ENCODE measurements around the gene TMEM269. TPM values are rescaled to one million over a fixed set of nuclear protein-coding genes. Genes with fewer than 3 reads are reported as not detected.

Gene TMEM269
- total RNA-seq, 1 donor: under 0.01 TPM

- Histone ChIP-seq H2AFZ (ENCODE audit: low read length) (no peak overlapping the region), H4K20me1 (ENCODE audit: insufficient read depth, low read length) (no peaks in the 10 kb centered on the region), H3K79me2 (ENCODE audit: insufficient read depth, low read length) (no peaks in the 10 kb centered on the region), H3K36me3 (ENCODE audit: insufficient read depth, low read length) (no peaks in the 10 kb centered on the region), H3K27me3 (ENCODE audit: insufficient read depth, low read length) (no peaks in the 10 kb centered on the region), H3K27ac (ENCODE audit: low read depth, low read length) (no peak overlapping the region), H3K4me1 (ENCODE audit: insufficient read depth, low read length) (no peaks in the 10 kb centered on the region), H3K9me3 (ENCODE audit: low read depth, low read length) (no peaks in the 10 kb centered on the region), H3K4me2 (ENCODE audit: insufficient read depth, low read length) (no peak overlapping the region), H3K4me3 (ENCODE audit: insufficient read depth, low read length) (no peak overlapping the region)
- peak; percentile 72 for DNase-seq (ENCODE audit: insufficient read length, low spot score, missing footprints)
- no peak for TF ChIP-seq CTCF (IDR thresholded peaks at IDR 0.05; ENCODE audit: extremely low read depth, low read depth, low read length)
These were observed 48.1 kb upstream of the TMEM269 start for GRCh38 chr1:42736571-42737200.

GRCh38 chr1:42737257-42737656, 47.5 kb upstream of the TMEM269 start:
- no peak for TF ChIP-seq CTCF (IDR thresholded peaks at IDR 0.05; ENCODE audit: extremely low read depth, low read depth, low read length)
- Histone ChIP-seq H3K27me3 (ENCODE audit: insufficient read depth, low read length) (no peaks in the 10 kb centered on the region), H3K79me2 (ENCODE audit: insufficient read depth, low read length) (no peaks in the 10 kb centered on the region), H3K36me3 (ENCODE audit: insufficient read depth, low read length) (no peaks in the 10 kb centered on the region), H3K4me1 (ENCODE audit: insufficient read depth, low read length) (no peaks in the 10 kb centered on the region), H2AFZ (ENCODE audit: low read length) (peak overlapping the region; percentile 50), H3K4me2 (ENCODE audit: insufficient read depth, low read length) (no peak overlapping the region), H3K9me3 (ENCODE audit: low read depth, low read length) (no peaks in the 10 kb centered on the region), H3K4me3 (ENCODE audit: insufficient read depth, low read length) (no peak overlapping the region), H4K20me1 (ENCODE audit: insufficient read depth, low read length) (no peaks in the 10 kb centered on the region), H3K27ac (ENCODE audit: low read depth, low read length) (no peak overlapping the region)
- peak; percentile 43 for DNase-seq (ENCODE audit: insufficient read length, low spot score, missing footprints)

DNA sequence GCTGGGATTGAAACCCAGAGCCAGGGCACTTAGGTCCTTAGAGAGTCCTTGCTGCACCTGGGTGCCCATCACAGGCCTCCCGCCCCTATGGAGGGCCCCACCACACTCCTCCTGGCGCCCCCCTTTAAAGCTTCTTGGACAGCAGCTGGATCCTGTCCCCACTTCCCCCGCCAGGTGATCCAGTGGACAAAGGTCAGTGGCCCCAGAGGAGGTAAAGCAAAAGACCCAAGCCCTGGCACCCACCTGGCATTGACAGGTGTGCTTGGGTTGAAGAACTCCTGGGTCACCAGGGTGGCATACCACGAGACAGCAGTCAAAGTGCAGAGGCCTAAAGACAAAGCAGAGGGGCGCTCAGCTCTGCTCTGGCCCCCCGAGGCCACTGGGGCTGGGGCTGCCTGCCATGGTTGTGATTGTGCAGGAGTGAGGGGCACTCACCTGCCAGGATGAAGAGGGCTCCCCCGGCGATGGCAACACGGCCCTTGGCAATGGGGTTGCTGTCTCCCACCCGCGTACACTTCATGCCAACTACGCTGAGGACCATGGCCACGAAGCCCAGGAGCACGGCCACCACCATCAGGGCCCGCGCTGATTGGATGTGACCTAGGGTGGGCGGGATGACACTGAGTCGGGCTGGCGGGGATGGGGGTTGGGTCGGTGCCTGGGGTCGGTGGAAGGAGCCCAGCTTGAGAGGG, 46.7 kb upstream of the TMEM269 start:
- no peaks in the 10 kb centered on the region for H3K27me3 ChIP-seq (ENCODE audit: insufficient read depth, low read length)
- H3K4me1 ChIP-seq (ENCODE audit: insufficient read depth, low read length): no peaks in the 10 kb centered on the region
- H3K79me2 ChIP-seq (ENCODE audit: insufficient read depth, low read length): no peaks in the 10 kb centered on the region
- no peak overlapping the region for H3K27ac ChIP-seq (ENCODE audit: low read depth, low read length)
- no peaks in the 10 kb centered on the region for H4K20me1 ChIP-seq (ENCODE audit: insufficient read depth, low read length)
- H3K36me3 ChIP-seq (ENCODE audit: insufficient read depth, low read length): no peaks in the 10 kb centered on the region
- no peak for TF ChIP-seq CTCF (IDR thresholded peaks at IDR 0.05; ENCODE audit: extremely low read depth, low read depth, low read length)
- H2AFZ ChIP-seq (ENCODE audit: low read length): no peak overlapping the region
- peak; percentile 68 for DNase-seq (ENCODE audit: insufficient read length, low spot score, missing footprints)
- H3K9me3 ChIP-seq (ENCODE audit: low read depth, low read length): no peaks in the 10 kb centered on the region
- no peak overlapping the region for H3K4me2 ChIP-seq (ENCODE audit: insufficient read depth, low read length)
- H3K4me3 ChIP-seq (ENCODE audit: insufficient read depth, low read length): no peak overlapping the region

- Histone ChIP-seq H3K27ac (ENCODE audit: low read depth, low read length) (no peak overlapping the region), H3K4me2 (ENCODE audit: insufficient read depth, low read length) (no peak overlapping the region), H2AFZ (ENCODE audit: low read length) (no peak overlapping the region), H4K20me1 (ENCODE audit: insufficient read depth, low read length) (no peaks in the 10 kb centered on the region), H3K4me1 (ENCODE audit: insufficient read depth, low read length) (no peaks in the 10 kb centered on the region), H3K27me3 (ENCODE audit: insufficient read depth, low read length) (no peaks in the 10 kb centered on the region), H3K9me3 (ENCODE audit: low read depth, low read length) (no peaks in the 10 kb centered on the region), H3K4me3 (ENCODE audit: insufficient read depth, low read length) (no peak overlapping the region), H3K79me2 (ENCODE audit: insufficient read depth, low read length) (no peaks in the 10 kb centered on the region), H3K36me3 (ENCODE audit: insufficient read depth, low read length) (no peaks in the 10 kb centered on the region)
- DNase-seq (ENCODE audit: insufficient read length, low spot score, missing footprints): peak; percentile 89
- no peak for TF ChIP-seq CTCF (IDR thresholded peaks at IDR 0.05; ENCODE audit: extremely low read depth, low read depth, low read length)
These were observed 46.0 kb upstream of the TMEM269 start for GRCh38 chr1:42738678-42739226.
